HepG2 (cell line): ENCODE results near the gene ACTA2. TPM values are rescaled to one million over a fixed set of nuclear protein-coding genes. Genes with fewer than 3 reads are reported as not detected.

Experiments
- ATAC-seq: fragments of 200-7000 bp; cut with Tn5 transposase; 3 replicates; pipeline ENCODE4 v1.9.1; 2020; ENCODE audit warnings: mild to moderate bottlenecking, moderate library complexity
- BruUV-seq: library from RNA; stranded (reverse); fragments of 400-500 nt; replicated peaks from 2 replicates; lab custom pipeline; 2021; lab: Mats Ljungman, UMichigan
- CTCF ChIA-PET: fragments of 300-600 bp; formaldehyde crosslinking; extraction: SDS; loops from one replicate; lab custom pipeline; 2021; ENCODE audit warnings: low total read pairs, inconsistent platforms, low intra/inter-chr PET ratio; lab: Yijun Ruan, JAX
- POLR2A ChIA-PET: fragments of 350-600 bp; sonication (Branson Sonifier 250); formaldehyde crosslinking; loops from one replicate; lab custom pipeline; 2020; ENCODE audit warnings: antibody characterized with exemption, inconsistent platforms; lab: Yijun Ruan, JAX
- DNase-seq: peaks from one replicate; pipeline ENCODE4 v3.0.0-alpha.2; 2015; ENCODE audit warnings: low spot score
- FAIRE-seq: peaks from 3 replicates; lab custom pipeline; 2011; peaks lifted over from hg19 to GRCh38; lab: Jason Lieb, UNC
- H2AFZ ChIP-seq: one replicate; pipeline ENCODE4 v1.6.1; 2011; ENCODE audit warnings: low read length, inconsistent platforms
- H3K27ac ChIP-seq: fragments of 300-600 bp; 3 replicates; pipeline ENCODE4 v1.8.0; 2011; ENCODE audit warnings: mixed run types, mild to moderate bottlenecking, mixed read lengths, low read length, inconsistent platforms; ENCODE audit not compliant: insufficient read depth; ENCODE audit errors: extremely low read length
- H3K27me3 ChIP-seq, 2 experiments: fragments of 200-600 bp in 1 of 2; 2 replicates in 1 of 2; 3 replicates in 1 of 2; pipeline versions ENCODE4 v1.6.0 to v1.8.0; 2011; ENCODE audit warnings: low read length in 2 of 2, mild to moderate bottlenecking in 2 of 2, moderate library complexity in 2 of 2, inconsistent platforms in 1 of 2; ENCODE audit not compliant: insufficient read depth in 2 of 2, control insufficient read depth in 1 of 2
- H3K36me3 ChIP-seq, 2 experiments: fragments of 200-600 bp in 1 of 2; replicated peaks in 1 of 2; 2 replicates in 1 of 2; 3 replicates in 1 of 2; pipeline versions ENCODE4 v1.5.1 to v1.8.0; 2011; ENCODE audit warnings: low read length in 2 of 2, inconsistent platforms in 1 of 2; ENCODE audit not compliant: insufficient read depth in 2 of 2, control insufficient read depth in 1 of 2
- H3K4me1 ChIP-seq: 2 replicates; pipeline ENCODE4 v1.5.1; 2012; ENCODE audit warnings: low read length, inconsistent platforms; ENCODE audit not compliant: insufficient read depth
- H3K4me2 ChIP-seq: 2 replicates; pipeline ENCODE4 v1.6.0; 2011; ENCODE audit warnings: low read depth, low read length, inconsistent platforms
- H3K4me3 ChIP-seq, 3 experiments: fragments of 200-600 bp in 1 of 3; sonication (generic), shearing (Covaris generic) in 1 of 3; replicated peaks in 1 of 3; 2 replicates each; pipeline ENCODE4 v1.5.1; 2011 to 2016; ENCODE audit warnings: low read length in 3 of 3, inconsistent platforms in 2 of 3, low read depth in 2 of 3, mild to moderate bottlenecking in 2 of 3, control low read depth in 1 of 3, mixed read lengths in 1 of 3; ENCODE audit not compliant: insufficient read depth in 1 of 3
- H3K79me2 ChIP-seq: one replicate; pipeline ENCODE4 v1.6.1; 2011; ENCODE audit warnings: low read length, inconsistent platforms; ENCODE audit not compliant: insufficient read depth
- H3K9ac ChIP-seq: 2 replicates; pipeline ENCODE4 v1.6.0; 2011; ENCODE audit warnings: mild to moderate bottlenecking, low read depth, low read length, inconsistent platforms; ENCODE audit not compliant: insufficient read depth
- H3K9me3 ChIP-seq: 2 replicates; pipeline ENCODE4 v1.5.1; 2012; ENCODE audit warnings: mild to moderate bottlenecking, low read length
- H4K20me1 ChIP-seq: 2 replicates; pipeline ENCODE4 v1.6.0; 2011; ENCODE audit warnings: inconsistent platforms, mild to moderate bottlenecking, low read length, moderate library complexity; ENCODE audit not compliant: insufficient read depth
- ARID2 ChIP-seq: sonication (generic); formaldehyde crosslinking; IDR thresholded peaks from 2 replicates; pipeline ENCODE4 v1.8.1; 2022; ENCODE audit warnings: mild to moderate bottlenecking, missing genetic modification reagents, borderline replicate concordance
- CCDC6 ChIP-seq: sonication (generic); formaldehyde crosslinking; IDR thresholded peaks from 2 replicates; pipeline ENCODE4 v1.8.1; 2022; ENCODE audit warnings: mild to moderate bottlenecking, missing genetic modification reagents, moderate library complexity
- ELF1 ChIP-seq: sonication (generic); formaldehyde crosslinking; IDR thresholded peaks from 2 replicates; pipeline ENCODE4 v1.4.0; 2020; ENCODE audit warnings: missing genetic modification reagents
- FOXP1 ChIP-seq, 2 experiments: fragments of 450-650 bp in 1 of 2; IDR thresholded peaks; 2 replicates each; pipeline ENCODE4 v1.6.1; 2017 to 2018; ENCODE audit warnings: antibody characterized with exemption in 1 of 2
- NCOA1 ChIP-seq: sonication (generic); formaldehyde crosslinking; IDR thresholded peaks from 2 replicates; pipeline ENCODE4 v1.9.0; 2021; ENCODE audit warnings: missing genetic modification reagents
- RFX1 ChIP-seq: fragments of 450-650 bp; IDR thresholded peaks from 2 replicates; pipeline ENCODE4 v1.6.1; 2017
- RFX3 ChIP-seq: IDR thresholded peaks from 2 replicates; pipeline ENCODE4 v1.6.1; 2016; ENCODE audit warnings: missing biosample characterization, missing genetic modification reagents
- RFXAP ChIP-seq: sonication (generic); formaldehyde crosslinking; IDR thresholded peaks from 2 replicates; pipeline ENCODE4 v1.4.0; 2020; ENCODE audit warnings: missing genetic modification reagents, borderline replicate concordance
- WIZ ChIP-seq: sonication (generic); formaldehyde crosslinking; IDR thresholded peaks from 2 replicates; pipeline ENCODE4 v1.5.1; 2020; ENCODE audit warnings: mild to moderate bottlenecking, missing genetic modification reagents
- XRCC5 ChIP-seq: fragments of 200-400 bp; formaldehyde crosslinking; optimal IDR thresholded peaks from 2 replicates; pipeline ENCODE3; 2017; ENCODE audit warnings: mild to moderate bottlenecking, low read length
- ZNF563 ChIP-seq: sonication (generic); formaldehyde crosslinking; IDR thresholded peaks from 2 replicates; pipeline ENCODE4 v1.8.0; 2022; ENCODE audit warnings: mild to moderate bottlenecking, moderate library complexity, missing genetic modification reagents
- ZNF7 ChIP-seq: IDR thresholded peaks from 2 replicates; pipeline ENCODE4 v1.6.1; 2016; ENCODE audit warnings: missing biosample characterization, missing genetic modification reagents
- ZNF775 ChIP-seq: sonication (generic); formaldehyde crosslinking; IDR thresholded peaks from 2 replicates; pipeline ENCODE4 v1.4.0; 2020; ENCODE audit warnings: missing genetic modification reagents, mild to moderate bottlenecking, moderate library complexity, borderline replicate concordance
- ZNF891 ChIP-seq: sonication (generic); formaldehyde crosslinking; IDR thresholded peaks from 2 replicates; pipeline ENCODE4 v1.5.0; 2020; ENCODE audit warnings: mild to moderate bottlenecking, missing genetic modification reagents
- in situ Hi-C: cut with HindIII; loops from 2 replicates; pipeline ENCODE4 v1.10.0; 2017; ENCODE audit warnings: low pct_unique_long_range_greater_than_20kb; ENCODE audit not compliant: extremely low pct_ligation_motif_present
- intact Hi-C: fragments of 100-400 bp; cut with micrococcal nuclease; formaldehyde crosslinking; loops from one replicate; pipeline ENCODE4 v1.10.0; 2022; ENCODE audit not compliant: unreplicated experiment
- polyA plus RNA-seq, 8 experiments: library from polyadenylated mRNA; depleted of rRNA in 3 of 8; stranded (reverse) in 7 of 8; unstranded in 1 of 8; fragments of >200 nt; fragmentation: Illumina TruSeq in 4 of 8; extraction: Trizol in 4 of 8; gene quantifications; 2 replicates each; pipeline versions ENCODE4 v1.2.1 to v1.2.3, GENCODE V29; 2011 to 2016; ENCODE audit warnings: low read depth in 4 of 8, missing spikeins in 1 of 8, mixed read lengths in 1 of 8; ENCODE audit not compliant: insufficient read depth in 1 of 8
- total RNA-seq, 5 experiments: library from RNA; depleted of rRNA; stranded (reverse); fragments of >200 nt; fragmentation: Illumina TruSeq; extraction: Trizol; gene quantifications; 2 replicates each; pipeline ENCODE4 v1.2.3, GENCODE V29; 2016; ENCODE audit warnings: low read depth in 1 of 5
- TF ChIP-seq, protein P1 (sequence below): sonication (generic); formaldehyde crosslinking; IDR thresholded peaks from 2 replicates; pipeline ENCODE4 v1.8.1; 2023; ENCODE audit warnings: mild to moderate bottlenecking, missing genetic modification reagents, borderline replicate concordance
- TF ChIP-seq, protein P2 (sequence below): sonication (generic); formaldehyde crosslinking; IDR thresholded peaks from 2 replicates; pipeline ENCODE4 v1.4.0; 2020; ENCODE audit warnings: mild to moderate bottlenecking, missing genetic modification reagents
- TF ChIP-seq, protein P3 (sequence below): sonication (generic); formaldehyde crosslinking; IDR thresholded peaks from 2 replicates; pipeline ENCODE4 v1.4.0; 2020; ENCODE audit warnings: missing genetic modification reagents
- TF ChIP-seq, protein P4 (sequence below): sonication (generic); formaldehyde crosslinking; IDR thresholded peaks from 2 replicates; pipeline ENCODE4 v1.4.0; 2020; ENCODE audit warnings: missing genetic modification reagents, borderline replicate concordance

The ACTA2 gene
- total and polyA plus RNA-seq, 2 of the 13 experiments (the other 11 are each of a cell fraction or from before 2014, with no cell fraction given) = 21.8 to 59.9 TPM

DNA sequence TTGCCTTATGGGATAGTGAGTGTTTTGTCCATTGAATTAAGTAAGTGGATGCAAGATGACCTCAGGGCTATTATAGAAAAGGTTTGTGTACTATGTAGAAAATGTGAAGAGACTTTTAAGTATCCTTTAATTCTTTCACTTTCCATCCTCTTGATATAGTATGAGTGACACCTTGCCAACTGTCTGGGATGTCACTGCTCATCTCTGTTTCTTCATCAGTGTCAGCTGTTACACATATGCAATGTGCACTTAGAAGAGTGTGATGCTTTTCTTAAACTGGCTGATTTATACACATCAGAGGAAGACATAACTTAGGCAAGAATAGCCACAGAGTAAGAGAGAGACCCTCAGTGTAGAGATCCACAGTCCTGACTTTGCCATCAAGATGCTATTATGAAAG, 8.7 kb upstream of the ACTA2 start:
- CTCF ChIA-PET = no interaction called here
- Histone ChIP-seq H3K4me1 (peaks cover 3% of the 10 kb centered on the region), H3K27ac (no peak overlapping the region), H3K36me3 (no peaks in the 10 kb centered on the region), H4K20me1 (no peaks in the 10 kb centered on the region), H3K4me2 (no peak overlapping the region), H3K4me3 (no peak overlapping the region), H3K79me2 (no peaks in the 10 kb centered on the region), H3K27me3 (no peaks in the 10 kb centered on the region), H3K9me3 (no peaks in the 10 kb centered on the region), H3K9ac (no peak overlapping the region), H2AFZ (no peak overlapping the region)
- POLR2A ChIA-PET = no interaction called here
- in situ Hi-C loops = no loop called here
- DNase-seq = no peak
- intact Hi-C loops = no loop called here
- no peak for ATAC-seq
- TF ChIP-seq ZNF563 (CRISPR knock-in tag) (no peak), RFX3 (CRISPR knock-in tag) (no peak), RFX1 (no peak), FOXP1 (IDR thresholded peaks at IDR 0.05) (no peak), FOXP1 (CRISPR knock-in tag; IDR thresholded peaks at IDR 0.05) (no peak), CCDC6 (CRISPR knock-in tag) (no peak), ZNF891 (CRISPR knock-in tag) (no peak), ZNF7 (CRISPR knock-in tag) (no peak), NCOA1 (CRISPR knock-in tag) (no peak), XRCC5 (no peak), ARID2 (no peak), ELF1 (CRISPR knock-in tag) (no peak), WIZ (CRISPR knock-in tag) (no peak), ZNF775 (CRISPR knock-in tag) (no peak), RFXAP (no peak)
- TF ChIP-seq, protein P1, sequence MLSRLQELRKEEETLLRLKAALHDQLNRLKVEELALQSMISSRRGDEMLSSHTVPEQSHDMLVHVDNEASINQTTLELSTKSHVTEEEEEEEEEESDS = no peak
- TF ChIP-seq, protein P2, sequence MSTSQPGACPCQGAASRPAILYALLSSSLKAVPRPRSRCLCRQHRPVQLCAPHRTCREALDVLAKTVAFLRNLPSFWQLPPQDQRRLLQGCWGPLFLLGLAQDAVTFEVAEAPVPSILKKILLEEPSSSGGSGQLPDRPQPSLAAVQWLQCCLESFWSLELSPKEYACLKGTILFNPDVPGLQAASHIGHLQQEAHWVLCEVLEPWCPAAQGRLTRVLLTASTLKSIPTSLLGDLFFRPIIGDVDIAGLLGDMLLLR = no peak
- TF ChIP-seq, protein P3, sequence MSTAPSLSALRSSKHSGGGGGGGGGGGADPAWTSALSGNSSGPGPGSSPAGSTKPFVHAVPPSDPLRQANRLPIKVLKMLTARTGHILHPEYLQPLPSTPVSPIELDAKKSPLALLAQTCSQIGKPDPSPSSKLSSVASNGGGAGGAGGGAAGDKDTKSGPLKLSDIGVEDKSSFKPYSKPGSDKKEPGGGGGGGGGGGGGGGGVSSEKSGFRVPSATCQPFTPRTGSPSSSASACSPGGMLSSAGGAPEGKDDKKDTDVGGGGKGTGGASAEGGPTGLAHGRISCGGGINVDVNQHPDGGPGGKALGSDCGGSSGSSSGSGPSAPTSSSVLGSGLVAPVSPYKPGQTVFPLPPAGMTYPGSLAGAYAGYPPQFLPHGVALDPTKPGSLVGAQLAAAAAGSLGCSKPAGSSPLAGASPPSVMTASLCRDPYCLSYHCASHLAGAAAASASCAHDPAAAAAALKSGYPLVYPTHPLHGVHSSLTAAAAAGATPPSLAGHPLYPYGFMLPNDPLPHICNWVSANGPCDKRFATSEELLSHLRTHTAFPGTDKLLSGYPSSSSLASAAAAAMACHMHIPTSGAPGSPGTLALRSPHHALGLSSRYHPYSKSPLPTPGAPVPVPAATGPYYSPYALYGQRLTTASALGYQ = no peak
- TF ChIP-seq, protein P4, sequence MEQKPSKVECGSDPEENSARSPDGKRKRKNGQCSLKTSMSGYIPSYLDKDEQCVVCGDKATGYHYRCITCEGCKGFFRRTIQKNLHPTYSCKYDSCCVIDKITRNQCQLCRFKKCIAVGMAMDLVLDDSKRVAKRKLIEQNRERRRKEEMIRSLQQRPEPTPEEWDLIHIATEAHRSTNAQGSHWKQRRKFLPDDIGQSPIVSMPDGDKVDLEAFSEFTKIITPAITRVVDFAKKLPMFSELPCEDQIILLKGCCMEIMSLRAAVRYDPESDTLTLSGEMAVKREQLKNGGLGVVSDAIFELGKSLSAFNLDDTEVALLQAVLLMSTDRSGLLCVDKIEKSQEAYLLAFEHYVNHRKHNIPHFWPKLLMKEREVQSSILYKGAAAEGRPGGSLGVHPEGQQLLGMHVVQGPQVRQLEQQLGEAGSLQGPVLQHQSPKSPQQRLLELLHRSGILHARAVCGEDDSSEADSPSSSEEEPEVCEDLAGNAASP (CRISPR knock-in tag) = no peak
- BruUV-seq = no TSS peak
- no peak for FAIRE-seq
